Parathyroid adenoma (tissue), 2 donors: ENCODE data around the gene NTRK3.

ENCODE experiments used
- H2AFZ ChIP-seq: fragments of 300-600 bp; sonication (generic); one replicate; pipeline ENCODE4 v1.7.0; 2017; ENCODE audit warnings: antibody characterized with exemption, mild to moderate bottlenecking
- H3K27ac ChIP-seq: fragments of 300-600 bp; sonication (generic); one replicate; pipeline ENCODE4 v1.7.0; 2017
- H3K27me3 ChIP-seq: fragments of 300-600 bp; sonication (generic); one replicate; pipeline ENCODE4 v1.7.0; 2017; ENCODE audit warnings: low read length; ENCODE audit not compliant: control insufficient read depth, insufficient read depth
- H3K36me3 ChIP-seq: fragments of 300-600 bp; sonication (generic); one replicate; pipeline ENCODE4 v1.7.0; 2017; ENCODE audit warnings: low read length; ENCODE audit not compliant: control insufficient read depth, insufficient read depth
- H3K4me1 ChIP-seq: fragments of 300-600 bp; sonication (generic); one replicate; pipeline ENCODE4 v1.7.0; 2017; ENCODE audit warnings: control low read depth
- H3K4me2 ChIP-seq: fragments of 300-600 bp; sonication (generic); one replicate; pipeline ENCODE4 v1.7.0; 2017; ENCODE audit warnings: low read length
- H3K4me3 ChIP-seq: fragments of 300-600 bp; sonication (generic); one replicate; pipeline ENCODE4 v1.7.0; 2017; ENCODE audit warnings: low read depth, low read length
- H3K79me2 ChIP-seq: fragments of 300-600 bp; sonication (generic); one replicate; pipeline ENCODE4 v1.7.0; 2017; ENCODE audit warnings: control low read depth
- H3K9ac ChIP-seq: fragments of 300-600 bp; sonication (generic); one replicate; pipeline ENCODE4 v1.7.0; 2017; ENCODE audit warnings: mild to moderate bottlenecking
- H3K9me3 ChIP-seq: fragments of 300-600 bp; sonication (generic); one replicate; pipeline ENCODE4 v1.7.0; 2017; ENCODE audit warnings: low read length; ENCODE audit not compliant: control insufficient read depth
- CTCF ChIP-seq: fragments of 300-600 bp; sonication (generic); IDR thresholded peaks from one replicate; pipeline ENCODE4 v1.7.0; 2017; ENCODE audit warnings: antibody characterized with exemption, mild to moderate bottlenecking
- donor health status: primary hyperparathyroidism.

The NTRK3 gene

DNA sequence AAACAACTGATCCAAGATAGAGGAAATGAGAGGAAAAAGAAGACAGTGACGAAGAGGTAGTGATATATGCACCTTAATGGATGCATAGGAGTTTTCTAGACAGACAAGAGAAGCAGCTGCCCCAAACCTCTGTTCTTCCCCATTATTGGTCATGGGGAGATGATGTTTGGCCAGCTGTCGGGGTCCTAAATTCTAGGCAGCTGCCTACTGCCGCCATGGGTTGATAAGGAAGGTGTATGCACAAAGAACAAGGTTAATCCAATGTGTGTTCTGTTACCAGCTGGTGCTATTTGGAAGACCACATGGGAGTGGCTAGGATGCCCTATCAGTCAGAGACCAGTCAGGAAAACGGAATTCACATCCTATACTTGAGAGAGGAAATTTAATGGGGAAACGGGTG is 47.4 kb downstream of the NTRK3 start:
- H3K9ac ChIP-seq: no peak overlapping the region
- H3K27ac ChIP-seq: no peak overlapping the region
- H3K27me3 ChIP-seq: no peaks in the 10 kb centered on the region
- no peak for TF ChIP-seq CTCF
- H3K4me2 ChIP-seq: no peak overlapping the region
- H3K4me1 ChIP-seq: no peaks in the 10 kb centered on the region
- no peak overlapping the region for H2AFZ ChIP-seq
- H3K79me2 ChIP-seq: no peaks in the 10 kb centered on the region
- H3K4me3 ChIP-seq: no peak overlapping the region
- H3K36me3 ChIP-seq: no peaks in the 10 kb centered on the region
- no peaks in the 10 kb centered on the region for H3K9me3 ChIP-seq

DNA sequence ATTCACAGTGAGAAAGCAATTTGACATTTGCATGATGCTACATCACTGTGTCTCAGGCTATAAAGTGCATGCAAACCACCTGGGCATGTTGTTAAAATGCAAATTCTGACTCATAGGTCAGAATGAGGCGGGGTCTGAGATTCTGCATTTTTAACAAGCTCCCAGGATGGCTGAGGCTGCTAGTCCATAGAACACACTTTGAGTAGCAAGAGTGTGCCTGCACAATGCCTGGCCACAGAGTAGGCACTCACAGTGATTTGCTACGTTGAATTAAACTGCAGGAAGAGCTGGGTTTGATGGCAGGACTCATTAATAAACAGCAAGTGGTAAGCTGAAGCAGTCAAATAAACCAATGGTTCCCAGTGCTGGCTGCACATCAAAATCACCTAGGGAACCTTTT is 48.1 kb downstream of the NTRK3 start:
- H3K36me3 ChIP-seq: no peaks in the 10 kb centered on the region
- no peak overlapping the region for H3K27ac ChIP-seq
- H3K4me2 ChIP-seq: no peak overlapping the region

GRCh38 chr15:88207565-88207964 is 49.0 kb downstream of the NTRK3 start:
- TF ChIP-seq CTCF: no peak
- H3K79me2 ChIP-seq: no peaks in the 10 kb centered on the region
- H3K36me3 ChIP-seq: no peaks in the 10 kb centered on the region
- H3K27ac ChIP-seq: no peak overlapping the region
- no peaks in the 10 kb centered on the region for H3K9me3 ChIP-seq
- H3K9ac ChIP-seq: no peak overlapping the region
- H3K27me3 ChIP-seq: no peaks in the 10 kb centered on the region
- H3K4me2 ChIP-seq: no peak overlapping the region
- no peaks in the 10 kb centered on the region for H3K4me1 ChIP-seq
- no peak overlapping the region for H3K4me3 ChIP-seq
- no peak overlapping the region for H2AFZ ChIP-seq

More for the DNA sequence above, 48.1 kb downstream of the NTRK3 start:
- no peaks in the 10 kb centered on the region for H3K27me3 ChIP-seq
- no peaks in the 10 kb centered on the region for H3K4me1 ChIP-seq
- TF ChIP-seq CTCF: no peak
- no peak overlapping the region for H3K9ac ChIP-seq
- no peaks in the 10 kb centered on the region for H3K79me2 ChIP-seq
- H3K9me3 ChIP-seq: no peaks in the 10 kb centered on the region
- H2AFZ ChIP-seq: no peak overlapping the region
- no peak overlapping the region for H3K4me3 ChIP-seq

GRCh38 chr15:88204584-88204983 is 52.0 kb downstream of the NTRK3 start:
- Histone ChIP-seq H3K4me1 (no peaks in the 10 kb centered on the region), H3K9me3 (no peaks in the 10 kb centered on the region), H3K4me2 (no peak overlapping the region), H3K9ac (no peak overlapping the region), H3K36me3 (no peaks in the 10 kb centered on the region), H3K27ac (no peak overlapping the region), H3K79me2 (no peaks in the 10 kb centered on the region), H3K27me3 (no peaks in the 10 kb centered on the region), H3K4me3 (no peak overlapping the region), H2AFZ (no peak overlapping the region)
- no peak for TF ChIP-seq CTCF

GRCh38 chr15:88202231-88202630 is 54.3 kb downstream of the NTRK3 start:
- TF ChIP-seq CTCF: no peak
- no peak overlapping the region for H3K4me3 ChIP-seq
- H3K4me1 ChIP-seq: no peaks in the 10 kb centered on the region
- no peaks in the 10 kb centered on the region for H3K79me2 ChIP-seq
- H3K9me3 ChIP-seq: no peaks in the 10 kb centered on the region
- H3K9ac ChIP-seq: no peak overlapping the region
- no peak overlapping the region for H2AFZ ChIP-seq
- no peak overlapping the region for H3K27ac ChIP-seq
- no peak overlapping the region for H3K4me2 ChIP-seq
- no peaks in the 10 kb centered on the region for H3K36me3 ChIP-seq
- H3K27me3 ChIP-seq: no peaks in the 10 kb centered on the region
